Measurements from ENCODE around the gene NBEAL2.
"Not testable (repeated sequence)": the region's sequence is repeated elsewhere in the genome, so short reads cannot be mapped to it uniquely, and the experiment has no call there.

NBEAL2 gene

DNA sequence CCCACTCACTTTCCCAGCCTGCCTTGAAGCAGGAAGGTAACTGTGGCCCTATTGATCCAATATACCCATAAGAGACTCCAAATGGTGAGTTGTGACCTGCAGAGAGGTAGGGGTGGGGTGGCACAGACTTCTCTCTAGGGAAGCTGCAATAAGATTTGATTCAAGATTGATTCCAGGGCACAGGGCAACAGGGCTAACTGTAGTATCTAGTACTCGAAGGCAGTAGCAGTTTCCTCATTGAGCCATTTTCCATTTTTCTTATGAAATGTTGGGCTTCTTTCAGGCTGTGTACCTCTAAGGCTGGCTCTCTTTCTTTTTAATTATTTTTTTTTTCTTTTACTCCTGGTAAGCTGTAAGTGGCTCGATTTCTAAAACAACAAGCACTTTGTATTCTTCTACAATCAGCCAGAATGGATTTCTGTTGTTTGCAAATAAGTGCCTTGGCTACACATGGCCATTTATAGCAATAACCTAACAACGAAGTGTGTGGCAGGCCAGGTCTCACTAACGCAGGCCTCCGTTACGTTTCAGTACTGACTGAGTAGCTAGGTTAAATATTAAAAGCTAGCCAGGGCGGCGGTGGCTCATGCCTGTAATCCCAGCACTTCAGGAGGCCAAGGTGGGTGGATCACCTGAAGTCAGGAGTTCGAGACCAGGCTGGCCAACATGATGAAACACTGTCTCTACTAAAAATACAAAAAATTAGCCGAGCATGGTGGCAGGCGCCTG lies 22.2 kb upstream of the NBEAL2 start:
- no peaks in the 10 kb centered on the region for H3K36me3 ChIP-seq (ENCODE audit: insufficient read depth, low read length)
- H3K27me3 ChIP-seq (ENCODE audit: insufficient read depth, low read length) = no peaks in the 10 kb centered on the region
- H3K4me1 ChIP-seq (ENCODE audit: insufficient read depth, low read length) = peaks cover 36% of the 10 kb centered on the region
- 84% methylated on average over 11 of the region's 11 CpGs for WGBS
- H3K27ac ChIP-seq (ENCODE audit: low read depth, low read length) = no peak overlapping the region
- no peak overlapping the region for H3K4me3 ChIP-seq (ENCODE audit: low read length)
- no peak overlapping the region for H3K9ac ChIP-seq (ENCODE audit: low read depth, low read length)
- H3K9me3 ChIP-seq (ENCODE audit: insufficient read depth, low read depth, low read length) = no peaks in the 10 kb centered on the region

DNA sequence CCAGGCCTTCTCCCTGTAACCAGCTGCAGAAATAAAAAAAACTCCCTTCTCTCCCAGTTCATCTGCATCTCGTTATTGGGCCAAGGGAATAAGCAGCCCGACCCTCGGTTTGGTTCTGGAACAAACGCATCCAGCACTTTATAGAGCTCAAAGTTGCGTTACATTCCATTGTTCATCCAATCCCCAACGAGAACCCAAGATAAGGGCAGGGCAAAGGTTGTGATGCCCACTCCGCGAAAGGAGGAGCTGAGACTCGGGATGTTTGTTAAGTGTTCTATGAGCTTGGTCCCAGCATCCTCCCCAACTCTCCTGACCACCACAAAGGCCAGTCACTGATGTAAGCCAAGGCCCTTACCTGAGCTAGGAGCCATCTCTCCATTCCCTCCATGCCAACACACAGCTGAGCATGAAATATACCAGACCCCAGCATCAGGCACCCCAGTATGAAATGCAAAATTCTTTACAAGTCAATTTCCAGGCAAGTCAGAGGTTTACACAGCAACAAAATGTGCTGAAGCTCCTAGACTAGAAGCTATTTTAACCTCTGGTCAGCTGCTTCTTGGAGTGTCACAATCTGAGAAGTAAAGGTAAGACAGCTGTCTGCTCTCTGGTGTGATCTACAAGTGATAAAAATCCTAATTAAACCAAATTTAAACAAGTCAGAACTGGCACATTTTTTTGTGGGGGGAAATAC lies 20.9 kb upstream of the NBEAL2 start:
- no peaks in the 10 kb centered on the region for H3K27me3 ChIP-seq (ENCODE audit: insufficient read depth, low read length)
- no peak overlapping the region for H3K4me3 ChIP-seq (ENCODE audit: low read length)
- WGBS = 88% methylated on average over 9 of the region's 9 CpGs
- no peak overlapping the region for H3K27ac ChIP-seq (ENCODE audit: low read depth, low read length)
- peaks cover 6% of the 10 kb centered on the region; the same call in 1 of the 2 replicates for H3K36me3 ChIP-seq (ENCODE audit: insufficient read depth, low read length)
- peaks cover 4% of the 10 kb centered on the region; the same call in 1 of the 2 replicates for H3K9me3 ChIP-seq (ENCODE audit: insufficient read depth, low read depth, low read length)
- H3K4me1 ChIP-seq (ENCODE audit: insufficient read depth, low read length) = peaks cover 27% of the 10 kb centered on the region
- H3K9ac ChIP-seq (ENCODE audit: low read depth, low read length) = no peak overlapping the region

DNA sequence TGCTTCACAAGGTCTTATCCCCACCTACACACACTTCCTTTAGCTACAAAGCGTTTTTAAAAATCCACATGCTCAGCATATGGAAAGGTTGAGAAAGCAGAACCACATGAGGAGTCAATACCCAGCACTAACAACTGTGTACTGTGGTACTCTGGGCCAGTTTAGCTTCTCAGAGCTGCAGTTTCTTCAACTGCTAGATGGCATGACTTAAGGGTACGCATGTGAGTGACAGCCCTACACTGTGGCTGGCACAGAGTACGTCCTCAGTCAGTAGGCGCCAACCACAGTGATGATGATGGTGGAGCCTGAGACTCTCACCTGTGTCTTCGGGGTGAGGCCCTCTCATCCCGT lies 20.3 kb upstream of the NBEAL2 start:
- 93% methylated on average over 6 of the region's 6 CpGs for WGBS
- Histone ChIP-seq H3K36me3 (ENCODE audit: insufficient read depth, low read length) (peaks cover 6% of the 10 kb centered on the region; the same call in 1 of the 2 replicates), H3K9me3 (ENCODE audit: insufficient read depth, low read depth, low read length) (peaks cover 4% of the 10 kb centered on the region; the same call in 1 of the 2 replicates), H3K4me1 (ENCODE audit: insufficient read depth, low read length) (peaks cover 22% of the 10 kb centered on the region), H3K9ac (ENCODE audit: low read depth, low read length) (no peak overlapping the region), H3K4me3 (ENCODE audit: low read length) (no peak overlapping the region), H3K27me3 (ENCODE audit: insufficient read depth, low read length) (no peaks in the 10 kb centered on the region), H3K27ac (ENCODE audit: low read depth, low read length) (no peak overlapping the region)

DNA sequence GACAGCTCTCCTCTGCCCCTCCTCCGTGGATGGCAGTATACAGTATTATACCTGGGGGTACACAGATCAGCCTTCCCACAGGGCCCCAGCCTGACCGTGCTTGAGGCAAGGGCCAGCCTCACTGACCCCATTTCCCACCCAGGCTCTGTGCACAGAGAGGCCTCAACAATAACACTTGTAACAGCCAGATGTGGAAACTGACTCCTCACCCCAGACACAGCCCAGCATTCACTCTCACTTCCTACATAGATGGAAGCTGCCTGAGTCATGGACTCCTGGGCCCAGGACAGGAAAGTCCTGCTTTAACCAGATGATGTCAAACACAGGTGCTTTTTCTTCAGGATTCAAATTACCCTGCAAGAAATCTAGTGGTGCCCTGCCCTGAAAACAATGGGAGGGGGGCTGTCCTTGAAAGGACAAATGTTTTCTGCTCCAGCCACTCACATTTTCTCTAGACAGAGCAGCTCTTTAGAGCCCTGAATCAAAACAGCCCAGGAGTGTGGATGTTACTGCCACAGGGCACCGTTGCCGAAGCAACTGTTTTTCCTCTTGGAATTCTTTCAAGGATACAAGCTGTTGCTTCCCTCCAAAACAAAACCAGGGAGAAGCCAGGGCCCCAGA lies 19.3 kb upstream of the NBEAL2 start:
- Histone ChIP-seq H3K9ac (ENCODE audit: low read depth, low read length) (no peak overlapping the region), H3K9me3 (ENCODE audit: insufficient read depth, low read depth, low read length) (peaks cover 4% of the 10 kb centered on the region; the same call in 1 of the 2 replicates), H3K4me1 (ENCODE audit: insufficient read depth, low read length) (peaks cover 20% of the 10 kb centered on the region), H3K36me3 (ENCODE audit: insufficient read depth, low read length) (peaks cover 6% of the 10 kb centered on the region; the same call in 1 of the 2 replicates), H3K4me3 (ENCODE audit: low read length) (no peak overlapping the region), H3K27ac (ENCODE audit: low read depth, low read length) (no peak overlapping the region), H3K27me3 (ENCODE audit: insufficient read depth, low read length) (no peaks in the 10 kb centered on the region)
- 82% methylated on average over 4 of the region's 4 CpGs for WGBS

DNA sequence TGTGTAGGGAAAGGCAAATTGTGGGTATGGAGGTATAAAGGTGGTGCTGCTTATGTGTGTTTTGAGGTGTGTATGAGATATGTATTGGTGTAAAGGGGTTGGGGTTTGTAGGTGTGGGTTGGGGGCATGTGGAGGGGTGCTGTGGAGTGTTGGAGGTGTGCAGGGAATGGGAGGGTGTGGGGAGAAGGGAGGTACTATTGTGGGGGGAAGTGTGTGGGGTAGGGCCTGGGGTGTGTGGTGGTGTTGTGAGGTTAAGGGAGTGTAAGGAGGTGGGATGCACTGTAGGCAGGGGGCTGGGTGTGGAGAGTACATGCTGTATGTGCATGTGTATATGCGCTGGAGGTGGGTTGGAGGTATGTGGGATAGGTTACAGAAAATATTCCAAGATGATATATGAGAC lies 18.6 kb upstream of the NBEAL2 start:
- H3K9me3 ChIP-seq (ENCODE audit: insufficient read depth, low read depth, low read length) = peaks cover 4% of the 10 kb centered on the region; the same call in 1 of the 2 replicates
- H3K4me3 ChIP-seq (ENCODE audit: low read length) = no peak overlapping the region
- no peaks in the 10 kb centered on the region for H3K27me3 ChIP-seq (ENCODE audit: insufficient read depth, low read length)
- H3K4me1 ChIP-seq (ENCODE audit: insufficient read depth, low read length) = peaks cover 17% of the 10 kb centered on the region
- H3K9ac ChIP-seq (ENCODE audit: low read depth, low read length) = no peak overlapping the region
- H3K36me3 ChIP-seq (ENCODE audit: insufficient read depth, low read length) = peaks cover 6% of the 10 kb centered on the region; the same call in 1 of the 2 replicates
- WGBS = 100% methylated on average over 1 of the region's 1 CpG
- H3K27ac ChIP-seq (ENCODE audit: low read depth, low read length) = no peak overlapping the region

DNA sequence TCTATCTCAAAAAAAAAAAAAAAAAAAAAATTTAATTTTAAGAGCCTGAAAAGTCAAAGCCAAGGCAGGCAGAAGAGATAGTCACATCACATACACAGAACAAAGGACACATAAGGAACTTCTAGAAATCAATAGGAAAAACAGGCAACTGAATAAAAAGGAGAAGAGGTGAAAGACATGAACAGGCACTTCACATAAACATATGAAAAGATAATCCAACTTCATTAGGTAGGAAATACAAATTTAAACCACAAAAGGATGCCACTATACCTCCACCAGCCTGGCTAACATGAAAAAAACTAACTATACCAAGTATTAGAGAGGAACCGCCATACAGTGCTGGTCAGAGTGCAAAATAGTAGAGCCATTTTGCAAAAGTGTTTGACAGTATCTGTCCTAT lies 17.0 kb upstream of the NBEAL2 start:
- no peak overlapping the region for H3K9ac ChIP-seq (ENCODE audit: low read depth, low read length)
- 95% methylated on average over 1 of the region's 1 CpG for WGBS
- peaks cover 13% of the 10 kb centered on the region for H3K4me1 ChIP-seq (ENCODE audit: insufficient read depth, low read length)
- peaks cover 4% of the 10 kb centered on the region; the same call in 1 of the 2 replicates for H3K9me3 ChIP-seq (ENCODE audit: insufficient read depth, low read depth, low read length)
- no peaks in the 10 kb centered on the region for H3K27me3 ChIP-seq (ENCODE audit: insufficient read depth, low read length)
- H3K27ac ChIP-seq (ENCODE audit: low read depth, low read length) = no peak overlapping the region
- H3K36me3 ChIP-seq (ENCODE audit: insufficient read depth, low read length) = peaks cover 6% of the 10 kb centered on the region; the same call in 1 of the 2 replicates
- H3K4me3 ChIP-seq (ENCODE audit: low read length) = no peak overlapping the region

DNA sequence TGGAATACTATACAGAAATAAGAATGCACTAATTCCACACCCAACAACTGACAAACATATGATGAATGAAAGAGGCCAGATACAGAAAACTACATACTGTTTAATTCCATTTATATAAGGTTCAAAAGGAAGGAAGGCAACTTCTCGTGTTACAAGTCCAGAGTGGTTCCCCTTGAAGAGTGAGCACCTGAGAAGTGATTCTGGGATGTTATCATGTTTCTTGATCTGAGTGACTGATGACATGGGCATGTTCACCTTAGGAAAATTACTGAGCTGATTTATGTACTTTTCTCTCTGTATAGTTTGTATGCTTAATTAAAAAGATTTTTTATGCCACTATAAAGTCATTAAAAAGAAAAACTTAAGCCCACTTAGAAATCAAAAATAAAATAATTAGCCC lies 16.5 kb upstream of the NBEAL2 start:
- peaks cover 4% of the 10 kb centered on the region; the same call in 1 of the 2 replicates for H3K9me3 ChIP-seq (ENCODE audit: insufficient read depth, low read depth, low read length)
- H3K4me1 ChIP-seq (ENCODE audit: insufficient read depth, low read length) = peaks cover 13% of the 10 kb centered on the region
- 89% methylated on average over 1 of the region's 1 CpG for WGBS
- H3K9ac ChIP-seq (ENCODE audit: low read depth, low read length) = no peak overlapping the region
- H3K27me3 ChIP-seq (ENCODE audit: insufficient read depth, low read length) = no peaks in the 10 kb centered on the region
- H3K4me3 ChIP-seq (ENCODE audit: low read length) = no peak overlapping the region
- no peak overlapping the region for H3K27ac ChIP-seq (ENCODE audit: low read depth, low read length)
- peaks cover 6% of the 10 kb centered on the region; the same call in 1 of the 2 replicates for H3K36me3 ChIP-seq (ENCODE audit: insufficient read depth, low read length)

DNA sequence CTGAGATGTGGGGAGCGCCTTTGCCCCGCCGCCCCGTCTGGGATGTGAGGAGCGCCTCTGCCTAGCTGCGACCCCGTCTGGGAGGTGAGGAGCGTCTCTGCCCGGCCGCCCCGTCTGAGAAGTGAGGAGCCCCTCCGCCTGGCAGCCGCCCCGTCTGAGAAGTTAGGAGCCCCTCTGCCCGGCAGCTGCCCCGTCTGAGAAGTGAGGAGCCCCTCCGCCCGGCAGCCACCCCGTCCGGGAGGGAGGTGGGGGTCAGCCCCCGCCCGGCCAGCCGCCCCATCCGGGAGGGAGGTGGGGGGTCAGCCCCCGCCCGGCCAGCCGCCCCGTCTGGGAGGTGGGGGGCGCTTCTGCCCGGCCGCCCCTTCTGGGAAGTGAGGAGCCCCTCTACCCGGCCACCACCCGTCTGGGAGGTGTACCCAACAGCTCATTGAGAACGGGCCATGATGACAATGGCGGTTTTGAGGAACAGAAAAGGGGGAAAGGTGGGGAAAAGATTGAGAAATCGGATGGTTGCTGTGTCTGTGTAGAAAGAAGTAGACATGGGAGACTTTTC lies 15.4 kb upstream of the NBEAL2 start:
- H3K9ac ChIP-seq (ENCODE audit: low read depth, low read length); H3K9me3 ChIP-seq (ENCODE audit: insufficient read depth, low read depth, low read length); H3K27ac ChIP-seq (ENCODE audit: low read depth, low read length); H3K27me3 ChIP-seq (ENCODE audit: insufficient read depth, low read length); H3K36me3 ChIP-seq (ENCODE audit: insufficient read depth, low read length); H3K4me3 ChIP-seq (ENCODE audit: low read length): not testable (repeated sequence)
- WGBS = 97% methylated on average over 36 of the region's 36 CpGs
- peaks cover 13% of the 10 kb centered on the region for H3K4me1 ChIP-seq (ENCODE audit: insufficient read depth, low read length)

DNA sequence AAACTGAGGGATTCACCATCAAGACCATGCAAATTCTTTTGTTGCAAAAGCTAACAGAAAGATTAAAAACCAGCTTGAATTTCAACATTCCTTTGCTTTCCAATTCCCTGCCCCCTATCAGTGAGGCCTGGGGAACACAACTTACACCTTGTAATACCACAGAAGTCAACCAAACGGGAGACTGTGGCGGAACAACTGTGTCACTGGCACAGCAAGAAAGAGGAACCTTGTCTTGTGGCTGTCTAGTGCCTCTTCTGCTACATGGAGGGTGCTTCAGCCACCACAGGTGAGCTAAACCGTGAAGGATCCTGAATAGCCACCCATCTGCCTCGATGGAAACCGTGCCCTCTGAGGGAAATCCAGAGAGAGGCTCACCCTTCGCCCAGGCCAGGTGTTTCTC lies 14.3 kb upstream of the NBEAL2 start:
- 91% methylated on average over 6 of the region's 6 CpGs for WGBS
- Histone ChIP-seq H3K9me3 (ENCODE audit: insufficient read depth, low read depth, low read length) (peaks cover 4% of the 10 kb centered on the region; the same call in 1 of the 2 replicates), H3K4me1 (ENCODE audit: insufficient read depth, low read length) (peaks cover 9% of the 10 kb centered on the region)

DNA sequence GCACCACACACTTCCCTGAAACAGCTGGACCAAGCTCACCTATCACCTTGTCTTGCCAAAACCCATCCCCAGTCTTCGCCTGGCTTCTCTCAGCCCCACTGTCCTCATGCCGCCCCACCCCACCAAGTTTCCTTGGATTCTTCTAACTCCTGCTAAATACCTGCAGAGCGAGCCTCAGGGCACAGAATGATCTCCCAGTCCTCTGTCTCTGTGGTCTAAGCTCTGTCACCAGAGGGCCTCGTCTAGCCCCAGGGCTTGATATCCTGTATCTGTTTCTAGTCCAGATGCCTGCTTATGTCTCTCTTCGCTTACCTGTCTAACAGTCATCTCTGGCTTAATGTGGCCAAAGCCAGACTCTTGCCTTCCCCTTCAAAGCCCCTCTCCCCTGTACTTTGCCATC lies 12.7 kb upstream of the NBEAL2 start:
- Histone ChIP-seq H3K36me3 (ENCODE audit: insufficient read depth, low read length) (peaks cover 6% of the 10 kb centered on the region), H3K9ac (ENCODE audit: low read depth, low read length) (no peak overlapping the region)
- 91% methylated on average over 5 of the region's 5 CpGs for WGBS

More for the DNA sequence above, 14.3 kb upstream of the NBEAL2 start:
- H3K27me3 ChIP-seq (ENCODE audit: insufficient read depth, low read length) = no peaks in the 10 kb centered on the region
- H3K4me3 ChIP-seq (ENCODE audit: low read length) = no peak overlapping the region
- H3K36me3 ChIP-seq (ENCODE audit: insufficient read depth, low read length) = peaks cover 6% of the 10 kb centered on the region; the same call in 1 of the 2 replicates
- no peak overlapping the region for H3K9ac ChIP-seq (ENCODE audit: low read depth, low read length)
- H3K27ac ChIP-seq (ENCODE audit: low read depth, low read length) = no peak overlapping the region

More for the DNA sequence above, 12.7 kb upstream of the NBEAL2 start:
- H3K9me3 ChIP-seq (ENCODE audit: insufficient read depth, low read depth, low read length) = peaks cover 4% of the 10 kb centered on the region; the same call in 1 of the 2 replicates
- H3K27ac ChIP-seq (ENCODE audit: low read depth, low read length) = no peak overlapping the region
- H3K4me3 ChIP-seq (ENCODE audit: low read length) = no peak overlapping the region
- no peaks in the 10 kb centered on the region for H3K4me1 ChIP-seq (ENCODE audit: insufficient read depth, low read length)
- H3K27me3 ChIP-seq (ENCODE audit: insufficient read depth, low read length) = no peaks in the 10 kb centered on the region

All from HUES64 (cell line).